ENCODE measurements around the gene KIF1B. TPM values are rescaled to one million over a fixed set of nuclear protein-coding genes. Genes with fewer than 3 reads are reported as not detected.

Gene KIF1B
- total and polyA plus RNA-seq, 2 experiments from 2014 or later: 21.5 to 68.4 TPM

- H3K27ac Mint-ChIP-seq: no peak overlapping the region
- H4K20me1 ChIP-seq (replicated peaks; ENCODE audit: insufficient read depth): no peaks in the 10 kb centered on the region
- no peak overlapping the region for H3K4me3 ChIP-seq
- ATAC-seq (no peak), DNase-seq (ENCODE audit: low spot score) (no peak)
- H3K9me3 Mint-ChIP-seq: peaks cover 9% of the 10 kb centered on the region; the same call in 2 of the 3 replicates
- H3K4me3 Mint-ChIP-seq: no peak overlapping the region
- no peaks in the 10 kb centered on the region for H3K9me2 ChIP-seq (ENCODE audit: insufficient read depth)
- no peaks in the 10 kb centered on the region for H3K4me1 ChIP-seq (ENCODE audit: insufficient read depth)
- no peak overlapping the region for H3K4me2 ChIP-seq
- H3K27me3 ChIP-seq (ENCODE audit: insufficient read depth): no peaks in the 10 kb centered on the region
- H3F3A ChIP-seq (replicated peaks; ENCODE audit: low read depth): no peaks in the 10 kb centered on the region
- no peaks in the 10 kb centered on the region for H3K4me1 Mint-ChIP-seq
- no peaks in the 10 kb centered on the region for H3K79me2 ChIP-seq (replicated peaks; ENCODE audit: insufficient read depth)
- H3K36me3 ChIP-seq (ENCODE audit: insufficient read depth): no peaks in the 10 kb centered on the region
- peaks cover 4% of the 10 kb centered on the region for H3K27me3 Mint-ChIP-seq (ENCODE audit: insufficient read depth, low read depth, poor library complexity)
- no peak for TF ChIP-seq CTCF (conservative IDR thresholded peaks at IDR 0.05; ENCODE audit: low read depth in 2 of 2)
- no peak overlapping the region for H2AFZ ChIP-seq
- no peak overlapping the region for H3K27ac ChIP-seq (ENCODE audit: low read depth)
- H3K36me3 Mint-ChIP-seq (ENCODE audit: low read depth): 0 out of 3 replicates have a peak, but pooled peaks cover under 1% of the 10 kb centered on the region
Observed at GRCh38 chr1:10186331-10187025, 23.9 kb upstream of the KIF1B start.

GRCh38 chr1:10187026-10187334 is 23.4 kb upstream of the KIF1B start:
- Histone ChIP-seq H3K4me2 (no peak overlapping the region), H3K36me3 (ENCODE audit: insufficient read depth) (no peaks in the 10 kb centered on the region), H2AFZ (no peak overlapping the region), H3K79me2 (replicated peaks; ENCODE audit: insufficient read depth) (no peaks in the 10 kb centered on the region), H3K27me3 (ENCODE audit: insufficient read depth) (no peaks in the 10 kb centered on the region), H3K4me3 (no peak overlapping the region), H3K9me2 (ENCODE audit: insufficient read depth) (no peaks in the 10 kb centered on the region), H3K27ac (ENCODE audit: low read depth) (no peak overlapping the region), H4K20me1 (replicated peaks; ENCODE audit: insufficient read depth) (no peaks in the 10 kb centered on the region), H3F3A (replicated peaks; ENCODE audit: low read depth) (no peaks in the 10 kb centered on the region), H3K4me1 (ENCODE audit: insufficient read depth) (no peaks in the 10 kb centered on the region)
- Mint-ChIP-seq H3K9me3 (peaks cover 9% of the 10 kb centered on the region; the same call in 2 of the 3 replicates), H3K4me3 (no peak overlapping the region), H3K27me3 (ENCODE audit: insufficient read depth, low read depth, poor library complexity) (peaks cover 4% of the 10 kb centered on the region), H3K36me3 (ENCODE audit: low read depth) (no peaks in the 10 kb centered on the region), H3K4me1 (no peaks in the 10 kb centered on the region), H3K27ac (no peak overlapping the region)
- DNase-seq (ENCODE audit: low spot score) (no peak), ATAC-seq (no peak)
- TF ChIP-seq POLR2AphosphoS5 (IDR thresholded peaks at IDR 0.05; ENCODE audit: low read depth) (no peak), CTCF (conservative IDR thresholded peaks at IDR 0.05; ENCODE audit: low read depth in 2 of 2) (no peak), ETS1 (IDR thresholded peaks at IDR 0.05) (no peak), EZH2phosphoT487 (IDR thresholded peaks at IDR 0.05; ENCODE audit: unreplicated experiment) (no peak), EZH2 (IDR thresholded peaks at IDR 0.05; ENCODE audit: low read depth, unreplicated experiment) (no peak), ZNF331 (CRISPR knock-in tag; IDR thresholded peaks at IDR 0.05; ENCODE audit: low read depth) (no peak), NANOG (IDR thresholded peaks at IDR 0.05; ENCODE audit: borderline replicate concordance) (no peak), STAT1 (IDR thresholded peaks at IDR 0.05; ENCODE audit: unreplicated experiment) (no peak), CREB1 (CRISPR knock-in tag; IDR thresholded peaks at IDR 0.05; ENCODE audit: low read depth) (no peak), REST (IDR thresholded peaks at IDR 0.05; ENCODE audit: unreplicated experiment) (no peak), JUNB (IDR thresholded peaks at IDR 0.05; ENCODE audit: unreplicated experiment) (no peak), ZNF114 (CRISPR knock-in tag; IDR thresholded peaks at IDR 0.05) (no peak)
